Transverse colon (tissue), 4 donors: ENCODE measurements around the gene MRAP2. TPM values are rescaled to one million over a fixed set of nuclear protein-coding genes. Genes with fewer than 3 reads are reported as not detected.

Source experiments
- DNase-seq: peaks from one replicate; pipeline ENCODE4 v3.0.0-alpha.2; 2019
- H3K27ac ChIP-seq, 4 donors: fragments of 200-600 bp; sonication (generic); 2 replicates each; pipeline ENCODE4 v1.5.1; 2016 to 2018; ENCODE audit warnings: inconsistent platforms in 4 of 4
- H3K27me3 ChIP-seq: fragments of 200-600 bp; sonication (generic); 2 replicates; pipeline ENCODE4 v1.5.1; 2017; ENCODE audit warnings: inconsistent platforms
- H3K36me3 ChIP-seq, 4 donors: fragments of 200-600 bp; sonication (generic); 2 replicates each; pipeline ENCODE4 v1.5.1; 2017 to 2019; ENCODE audit warnings: inconsistent platforms in 4 of 4
- H3K4me1 ChIP-seq, 4 donors: fragments of 200-600 bp; sonication (generic); 2 replicates each; pipeline ENCODE4 v1.5.1; 2017 to 2020; ENCODE audit warnings: inconsistent platforms in 4 of 4
- H3K4me3 ChIP-seq, 4 donors: fragments of 200-600 bp; sonication (generic); 1 replicate in 1 of 4; 2 replicates in 3 of 4; pipeline versions ENCODE4 v1.5.1 to v1.6.1; 2017 to 2019; ENCODE audit warnings: inconsistent platforms in 4 of 4
- H3K9me3 ChIP-seq, 2 donors: fragments of 200-600 bp; sonication (generic); 2 replicates each; pipeline ENCODE4 v1.5.1; 2017 to 2019; ENCODE audit warnings: inconsistent platforms in 2 of 2
- EP300 ChIP-seq: sonication (generic); formaldehyde crosslinking; IDR thresholded peaks from one replicate; pipeline ENCODE4 v1.6.1; 2017; ENCODE audit warnings: antibody characterized with exemption, low read depth
- POLR2A ChIP-seq: fragments of 450-650 bp; IDR thresholded peaks from one replicate; pipeline ENCODE4 v1.6.1; 2016; ENCODE audit warnings: antibody characterized with exemption, mild to moderate bottlenecking, moderate library complexity
- POLR2AphosphoS5 ChIP-seq, 3 donors: sonication (generic); formaldehyde crosslinking; IDR thresholded peaks; one replicate each; pipeline ENCODE4 v1.6.1; 2016; ENCODE audit warnings: antibody characterized with exemption in 3 of 3
- WGBS, 2 donors: methylation state at CpG; one replicate each; pipeline ENCODE4 v1.1.5; 2018; ENCODE audit warnings: low coverage in 1 of 2; 5-methylcytosine and 5-hydroxymethylcytosine counted together
- in situ Hi-C, 4 donors: fragments of 200-750 bp; cut with MboI; loops; one replicate each; pipeline versions ENCODE4 v1.15.0 to v1.15.1; 2017; ENCODE audit warnings: low sequenced_read_pairs in 3 of 4, low pct_ligation_motif_present in 1 of 4, low pct_unique_long_range_greater_than_20kb in 1 of 4
- intact Hi-C: fragments of 100-400 bp; cut with DNase I; formaldehyde crosslinking; loops from one replicate; pipeline ENCODE4 v1.15.1; 2023; ENCODE audit warnings: low total_unique reads
- total RNA-seq, 4 donors: library from RNA; depleted of rRNA; stranded (reverse); fragments of >200 nt; gene quantifications; one replicate each; pipeline ENCODE4 v1.1.0, GENCODE V29; 2016
- TF ChIP-seq, protein P1 (sequence below), 5 experiments: fragments of 200-600 bp in 3 of 5; fragments of 450-650 bp in 2 of 5; sonication (generic) in 3 of 5; IDR thresholded peaks; 1 replicate in 2 of 5; 2 replicates in 3 of 5; pipeline ENCODE4 v1.5.1; 2016 to 2017; ENCODE audit warnings: antibody characterized with exemption in 5 of 5, inconsistent platforms in 3 of 5, mild to moderate bottlenecking in 2 of 5, moderate library complexity in 1 of 5

The MRAP2 gene
- total RNA-seq, 4 donors from 2014 or later: 0.80 to 5.1 (median 2.9) TPM

DNA sequence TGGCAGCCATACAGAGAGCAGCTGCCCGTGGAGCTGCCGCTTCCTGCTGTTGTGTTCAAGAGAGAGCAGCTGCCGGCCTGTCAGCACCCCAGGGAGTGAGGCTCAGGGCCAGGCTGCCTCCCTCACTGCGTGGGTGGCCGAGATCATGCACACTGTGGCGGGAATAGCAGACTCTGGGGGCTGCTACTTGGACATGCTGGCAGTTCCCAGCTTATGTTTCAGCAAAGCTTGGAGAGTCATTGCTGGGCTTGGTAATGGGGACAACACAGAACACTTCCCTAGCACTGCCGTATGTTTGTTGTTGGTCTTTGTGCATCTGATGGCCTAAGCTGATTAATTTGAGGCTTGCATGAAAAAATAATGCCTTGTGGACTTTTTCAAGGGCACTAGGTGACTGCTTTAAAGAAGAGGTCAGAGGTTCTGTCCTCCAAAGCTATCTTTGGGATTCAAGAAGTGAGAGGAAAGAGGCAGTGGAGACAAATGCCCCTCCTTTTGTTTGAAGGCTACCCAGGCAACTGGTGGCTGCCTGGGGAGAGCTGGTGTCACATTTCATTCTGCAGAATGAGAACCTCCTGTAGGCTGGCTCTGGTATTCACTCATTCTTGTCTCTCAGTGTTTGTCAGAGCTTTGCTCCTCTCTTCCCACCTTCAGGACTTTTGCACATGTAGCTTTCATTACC lies 18.8 kb downstream of the MRAP2 start:
- intact Hi-C loops (no loop called here), in situ Hi-C loops (no loop called here)
- no peaks in the 10 kb centered on the region for H3K9me3 ChIP-seq
- TF ChIP-seq EP300 (no peak), POLR2A (no peak), POLR2AphosphoS5 (IDR thresholded peaks at IDR 0.05) (no peak)
- TF ChIP-seq, protein P1, sequence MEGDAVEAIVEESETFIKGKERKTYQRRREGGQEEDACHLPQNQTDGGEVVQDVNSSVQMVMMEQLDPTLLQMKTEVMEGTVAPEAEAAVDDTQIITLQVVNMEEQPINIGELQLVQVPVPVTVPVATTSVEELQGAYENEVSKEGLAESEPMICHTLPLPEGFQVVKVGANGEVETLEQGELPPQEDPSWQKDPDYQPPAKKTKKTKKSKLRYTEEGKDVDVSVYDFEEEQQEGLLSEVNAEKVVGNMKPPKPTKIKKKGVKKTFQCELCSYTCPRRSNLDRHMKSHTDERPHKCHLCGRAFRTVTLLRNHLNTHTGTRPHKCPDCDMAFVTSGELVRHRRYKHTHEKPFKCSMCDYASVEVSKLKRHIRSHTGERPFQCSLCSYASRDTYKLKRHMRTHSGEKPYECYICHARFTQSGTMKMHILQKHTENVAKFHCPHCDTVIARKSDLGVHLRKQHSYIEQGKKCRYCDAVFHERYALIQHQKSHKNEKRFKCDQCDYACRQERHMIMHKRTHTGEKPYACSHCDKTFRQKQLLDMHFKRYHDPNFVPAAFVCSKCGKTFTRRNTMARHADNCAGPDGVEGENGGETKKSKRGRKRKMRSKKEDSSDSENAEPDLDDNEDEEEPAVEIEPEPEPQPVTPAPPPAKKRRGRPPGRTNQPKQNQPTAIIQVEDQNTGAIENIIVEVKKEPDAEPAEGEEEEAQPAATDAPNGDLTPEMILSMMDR (IDR thresholded peaks at IDR 0.05): no peak
- H3K27ac ChIP-seq: no peak overlapping the region
- no peaks in the 10 kb centered on the region for H3K27me3 ChIP-seq
- H3K4me1 ChIP-seq: no peaks in the 10 kb centered on the region
- no peaks in the 10 kb centered on the region for H3K36me3 ChIP-seq
- H3K4me3 ChIP-seq: no peak overlapping the region
- 61% methylated on average over 7 of the region's 7 CpGs; no CpG with 5 or more reads in 1 of the 2 donors for WGBS, 2 donors
- no peak for DNase-seq

DNA sequence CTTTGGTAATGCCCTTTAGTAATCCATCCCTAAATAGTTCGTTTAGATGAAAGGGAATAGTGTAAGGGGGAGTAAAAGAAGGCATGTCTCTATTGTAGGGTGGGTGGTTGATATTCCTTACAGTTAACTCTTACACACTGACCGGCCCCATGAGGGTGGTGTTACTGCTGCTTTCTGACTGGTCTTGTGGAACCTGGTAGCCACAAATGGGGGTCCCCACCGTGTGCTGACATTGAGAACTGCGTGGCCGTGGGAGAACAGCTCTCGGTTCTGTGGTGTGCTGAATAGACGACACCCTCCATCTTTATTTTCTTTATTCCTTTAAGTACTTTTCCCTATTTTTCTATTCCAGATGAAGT lies 19.3 kb downstream of the MRAP2 start:
- intact Hi-C loops (no loop called here), in situ Hi-C loops (no loop called here)
- H3K4me1 ChIP-seq: no peaks in the 10 kb centered on the region
- 84 to 85% methylated on average over 6 to 7 of the region's 7 CpGs for WGBS, 2 donors
- H3K27ac ChIP-seq: no peak overlapping the region
- no peak for TF ChIP-seq POLR2AphosphoS5 (IDR thresholded peaks at IDR 0.05)
- no peak for TF ChIP-seq EP300
- no peak for TF ChIP-seq POLR2A
- TF ChIP-seq, protein P1 (IDR thresholded peaks at IDR 0.05): no peak
- H3K27me3 ChIP-seq: no peaks in the 10 kb centered on the region
- H3K9me3 ChIP-seq: no peaks in the 10 kb centered on the region
- no peak overlapping the region for H3K4me3 ChIP-seq
- DNase-seq: no peak
- no peaks in the 10 kb centered on the region for H3K36me3 ChIP-seq

DNA sequence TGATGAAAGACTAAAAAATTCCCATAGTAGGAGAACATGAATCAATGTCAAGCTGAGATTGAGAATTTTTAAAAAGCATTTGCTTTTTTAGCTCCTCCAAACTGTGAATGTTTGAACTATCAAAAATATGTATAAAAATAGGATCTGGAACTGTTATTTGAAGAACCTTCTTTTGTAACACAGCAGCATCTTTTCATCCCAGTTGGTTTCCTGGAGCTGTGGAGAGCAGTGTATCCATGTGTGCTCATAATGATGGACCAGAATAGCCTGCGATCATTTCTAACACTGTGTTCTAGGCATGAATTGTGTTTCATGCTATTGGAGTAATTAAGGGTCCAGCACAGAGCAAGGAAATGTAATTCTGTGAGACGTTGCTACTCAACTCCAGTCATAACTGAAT lies 22.1 kb downstream of the MRAP2 start:
- Histone ChIP-seq H3K4me1 (no peaks in the 10 kb centered on the region), H3K36me3 (no peaks in the 10 kb centered on the region), H3K4me3 (no peak overlapping the region), H3K27ac (no peak overlapping the region), H3K9me3 (no peaks in the 10 kb centered on the region), H3K27me3 (no peaks in the 10 kb centered on the region)
- no peak for DNase-seq
- intact Hi-C loops: no loop called here
- 73% methylated on average over 2 of the region's 2 CpGs; no CpG with 5 or more reads in 1 of the 2 donors for WGBS, 2 donors
- TF ChIP-seq POLR2A: no peak
- TF ChIP-seq POLR2AphosphoS5 (IDR thresholded peaks at IDR 0.05): no peak
- TF ChIP-seq EP300: no peak
- TF ChIP-seq, protein P1 (IDR thresholded peaks at IDR 0.05): no peak
- in situ Hi-C loops: no loop called here

DNA sequence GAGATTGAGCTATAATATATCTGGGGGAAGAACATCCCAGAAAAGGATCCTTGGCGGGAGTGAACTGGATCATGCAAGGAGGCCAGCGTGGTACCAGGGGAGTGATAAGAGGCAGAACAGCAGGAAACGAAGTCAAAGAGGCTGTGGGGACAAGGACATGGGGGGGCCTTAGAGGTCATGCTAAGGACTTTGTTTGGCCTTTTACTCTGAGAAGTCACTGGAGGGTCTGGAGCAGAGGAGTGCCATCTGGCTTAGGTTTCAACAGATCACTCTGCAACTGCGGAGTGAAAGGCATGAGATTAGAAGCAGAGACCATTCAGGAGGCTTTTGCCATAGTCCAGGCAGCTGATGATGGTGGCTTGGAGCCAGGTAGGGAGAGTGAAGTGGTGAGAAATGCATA lies 24.3 kb downstream of the MRAP2 start:
- H3K4me1 ChIP-seq: no peaks in the 10 kb centered on the region
- no peaks in the 10 kb centered on the region for H3K27me3 ChIP-seq
- WGBS, 2 donors: 76 to 83% methylated on average over 4 of the region's 4 CpGs
- no peak overlapping the region for H3K4me3 ChIP-seq
- no peak for DNase-seq
- H3K27ac ChIP-seq: no peak overlapping the region
- TF ChIP-seq POLR2A (no peak), POLR2AphosphoS5 (IDR thresholded peaks at IDR 0.05) (no peak), EP300 (no peak)
- TF ChIP-seq, protein P1 (IDR thresholded peaks at IDR 0.05): no peak
- intact Hi-C loops: no loop called here
- H3K36me3 ChIP-seq: no peaks in the 10 kb centered on the region
- no peaks in the 10 kb centered on the region for H3K9me3 ChIP-seq
- in situ Hi-C loops: no loop called here
